Thyroid gland (tissue), 4 donors: Measurements from ENCODE around the gene RAB36. TPM values are rescaled to one million over a fixed set of nuclear protein-coding genes. Genes with fewer than 3 reads are reported as not detected.

ENCODE experiments used
- DNase-seq, 2 donors: peaks; one replicate each; pipeline ENCODE4 v3.0.0-alpha.2; 2019
- H3K27ac ChIP-seq, 3 donors: fragments of 200-600 bp; sonication (generic); 1 replicate in 2 of 3; 2 replicates in 1 of 3; pipeline ENCODE4 v1.5.1; 2016 to 2019; ENCODE audit warnings: mild to moderate bottlenecking in 1 of 3, moderate library complexity in 1 of 3
- H3K27me3 ChIP-seq: fragments of 200-600 bp; sonication (generic); one replicate; pipeline ENCODE4 v1.5.1; 2019
- H3K36me3 ChIP-seq, 2 donors: fragments of 200-600 bp; sonication (generic); one replicate each; pipeline ENCODE4 v1.5.1; 2016 to 2019
- H3K4me1 ChIP-seq, 2 donors: fragments of 200-600 bp; sonication (generic); one replicate each; pipeline ENCODE4 v1.5.1; 2017 to 2019
- H3K4me3 ChIP-seq, 3 donors: fragments of 200-600 bp; sonication (generic); replicated peaks in 1 of 3; 1 replicate in 2 of 3; 2 replicates in 1 of 3; pipeline ENCODE4 v1.5.1; 2016; ENCODE audit warnings: mild to moderate bottlenecking in 1 of 3
- H3K9me3 ChIP-seq: fragments of 200-600 bp; sonication (generic); one replicate; pipeline ENCODE4 v1.5.1; 2017
- POLR2A ChIP-seq, 2 donors: fragments of 450-650 bp; IDR thresholded peaks; one replicate each; pipeline ENCODE4 v1.6.1; 2017; ENCODE audit warnings: antibody characterized with exemption in 2 of 2, mild to moderate bottlenecking in 2 of 2, moderate library complexity in 1 of 2
- WGBS, 2 donors: methylation state at CpG; one replicate each; pipeline ENCODE4 v1.1.5; 2017; 5-methylcytosine and 5-hydroxymethylcytosine counted together
- intact Hi-C: fragments of 100-400 bp; cut with DNase I; formaldehyde crosslinking; loops from one replicate; pipeline ENCODE4 v1.15.1; 2023
- total RNA-seq, 4 donors: library from RNA; depleted of rRNA; stranded (reverse); fragments of >200 nt; gene quantifications; one replicate each; pipeline ENCODE4 v1.2.3, GENCODE V29; 2016
- TF ChIP-seq, protein P1 (sequence below), 6 experiments: fragments of 200-600 bp in 3 of 6; fragments of 450-650 bp in 3 of 6; sonication (generic) in 3 of 6; IDR thresholded peaks; one replicate each; pipeline ENCODE4 v1.5.1; 2016 to 2019; ENCODE audit warnings: antibody characterized with exemption in 6 of 6, mild to moderate bottlenecking in 2 of 6, inconsistent platforms in 1 of 6, moderate library complexity in 1 of 6

The RAB36 gene
- total RNA-seq, 4 donors from 2014 or later = 10.9 to 33.4 (median 27.8) TPM

DNA sequence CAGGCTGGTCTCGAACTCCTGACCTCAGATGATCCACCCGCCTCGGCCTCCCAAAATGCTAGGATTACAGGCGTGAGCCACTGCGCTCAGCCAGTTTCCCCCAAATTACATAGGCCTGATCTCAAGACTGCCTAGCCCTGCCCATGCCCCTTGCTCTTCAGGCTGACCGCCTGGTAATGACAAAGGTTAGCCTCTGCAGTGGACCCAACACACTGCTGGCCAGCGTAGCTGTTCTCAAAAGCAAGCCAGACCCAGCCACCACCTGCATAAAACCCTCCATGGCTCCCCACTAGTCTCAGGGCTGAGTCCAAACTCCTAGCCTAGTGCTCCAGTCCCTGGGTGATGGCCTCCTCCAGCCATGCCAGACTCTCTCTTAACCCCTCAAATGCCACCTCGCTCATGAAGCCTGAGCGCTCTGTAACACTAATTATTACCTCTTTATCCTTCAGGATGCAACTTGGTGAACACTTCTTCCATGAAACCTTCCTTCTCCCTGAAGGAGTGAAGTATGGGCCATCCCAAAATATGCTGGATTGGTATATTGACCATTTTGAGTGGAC, 2.7 kb upstream of the RAB36 start:
- Histone ChIP-seq H3K4me3 (no peak overlapping the region), H3K9me3 (no peaks in the 10 kb centered on the region), H3K27ac (peak overlapping the region in 1 of 3 donors; percentile 64), H3K36me3 (no peaks in the 10 kb centered on the region), H3K27me3 (no peaks in the 10 kb centered on the region), H3K4me1 (peaks cover 50 to 72% of the 10 kb centered on the region in 2 donors)
- TF ChIP-seq, protein P1, sequence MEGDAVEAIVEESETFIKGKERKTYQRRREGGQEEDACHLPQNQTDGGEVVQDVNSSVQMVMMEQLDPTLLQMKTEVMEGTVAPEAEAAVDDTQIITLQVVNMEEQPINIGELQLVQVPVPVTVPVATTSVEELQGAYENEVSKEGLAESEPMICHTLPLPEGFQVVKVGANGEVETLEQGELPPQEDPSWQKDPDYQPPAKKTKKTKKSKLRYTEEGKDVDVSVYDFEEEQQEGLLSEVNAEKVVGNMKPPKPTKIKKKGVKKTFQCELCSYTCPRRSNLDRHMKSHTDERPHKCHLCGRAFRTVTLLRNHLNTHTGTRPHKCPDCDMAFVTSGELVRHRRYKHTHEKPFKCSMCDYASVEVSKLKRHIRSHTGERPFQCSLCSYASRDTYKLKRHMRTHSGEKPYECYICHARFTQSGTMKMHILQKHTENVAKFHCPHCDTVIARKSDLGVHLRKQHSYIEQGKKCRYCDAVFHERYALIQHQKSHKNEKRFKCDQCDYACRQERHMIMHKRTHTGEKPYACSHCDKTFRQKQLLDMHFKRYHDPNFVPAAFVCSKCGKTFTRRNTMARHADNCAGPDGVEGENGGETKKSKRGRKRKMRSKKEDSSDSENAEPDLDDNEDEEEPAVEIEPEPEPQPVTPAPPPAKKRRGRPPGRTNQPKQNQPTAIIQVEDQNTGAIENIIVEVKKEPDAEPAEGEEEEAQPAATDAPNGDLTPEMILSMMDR (IDR thresholded peaks at IDR 0.05) = no peak
- TF ChIP-seq POLR2A (IDR thresholded peaks at IDR 0.05) = no peak
- no peak for DNase-seq
- WGBS, 2 donors = 90 to 95% methylated on average over 8 to 9 of the region's 9 CpGs
- intact Hi-C loops = no loop called here

DNA sequence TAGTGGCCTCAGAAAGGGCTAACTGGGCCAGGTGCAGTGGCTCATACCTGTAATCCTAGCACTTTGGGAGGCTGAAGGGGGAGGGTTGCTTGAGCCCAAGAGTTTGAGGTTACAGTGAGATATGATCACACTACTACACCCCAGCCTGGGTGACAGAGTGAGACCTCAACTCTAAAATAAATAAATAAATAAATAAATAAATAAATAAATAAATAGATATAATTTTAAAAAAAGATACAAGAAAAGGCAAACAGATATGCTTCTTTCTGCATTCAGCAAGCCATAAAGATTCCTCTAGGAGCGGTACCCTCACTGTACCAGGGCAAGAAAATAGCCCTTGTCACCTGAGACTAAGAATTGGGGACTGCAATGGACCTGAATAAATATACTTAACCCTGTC, 2.2 kb upstream of the RAB36 start:
- no peaks in the 10 kb centered on the region for H3K27me3 ChIP-seq
- H3K4me3 ChIP-seq = no peak overlapping the region
- intact Hi-C loops = no loop called here
- peaks cover 49 to 72% of the 10 kb centered on the region in 2 donors for H3K4me1 ChIP-seq
- no peak overlapping the region for H3K27ac ChIP-seq
- no peak for TF ChIP-seq POLR2A (IDR thresholded peaks at IDR 0.05)
- TF ChIP-seq, protein P1 (IDR thresholded peaks at IDR 0.05) = no peak
- DNase-seq = no peak
- no peaks in the 10 kb centered on the region for H3K36me3 ChIP-seq
- H3K9me3 ChIP-seq = no peaks in the 10 kb centered on the region
- WGBS, 2 donors = 98 to 100% methylated on average over 1 of the region's 1 CpG

DNA sequence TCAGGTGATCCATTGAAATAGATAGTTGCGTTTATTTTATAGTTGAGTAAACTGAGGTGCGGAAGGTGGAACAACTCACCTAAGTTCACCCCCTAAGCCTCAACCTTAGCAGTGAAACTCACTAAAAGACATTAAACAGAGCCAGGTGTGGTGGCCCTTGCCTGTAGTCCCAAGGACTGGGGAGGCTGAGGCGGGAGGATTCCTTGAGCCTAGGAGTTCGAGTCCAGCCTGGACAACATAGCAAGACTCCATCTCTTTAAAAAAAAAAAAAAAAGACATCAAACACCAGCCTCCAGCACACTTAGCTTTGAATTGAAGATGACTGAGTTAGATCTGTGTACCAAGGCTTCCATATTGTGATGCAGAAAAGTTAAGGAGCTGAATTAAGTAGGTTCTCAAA, 845 bp upstream of the RAB36 start:
- TF ChIP-seq, protein P1 (IDR thresholded peaks at IDR 0.05) = no peak
- no peak for TF ChIP-seq POLR2A (IDR thresholded peaks at IDR 0.05)
- DNase-seq = no peak
- H3K9me3 ChIP-seq = no peaks in the 10 kb centered on the region
- H3K27me3 ChIP-seq = no peaks in the 10 kb centered on the region
- no peak overlapping the region for H3K4me3 ChIP-seq
- WGBS, 2 donors = 97% methylated on average over 4 of the region's 4 CpGs
- peak overlapping the region; percentile 23 to 56 (median 34) for H3K27ac ChIP-seq
- peaks cover 48 to 73% of the 10 kb centered on the region in 2 donors for H3K4me1 ChIP-seq
- intact Hi-C loops = no loop called here
- no peaks in the 10 kb centered on the region for H3K36me3 ChIP-seq

DNA sequence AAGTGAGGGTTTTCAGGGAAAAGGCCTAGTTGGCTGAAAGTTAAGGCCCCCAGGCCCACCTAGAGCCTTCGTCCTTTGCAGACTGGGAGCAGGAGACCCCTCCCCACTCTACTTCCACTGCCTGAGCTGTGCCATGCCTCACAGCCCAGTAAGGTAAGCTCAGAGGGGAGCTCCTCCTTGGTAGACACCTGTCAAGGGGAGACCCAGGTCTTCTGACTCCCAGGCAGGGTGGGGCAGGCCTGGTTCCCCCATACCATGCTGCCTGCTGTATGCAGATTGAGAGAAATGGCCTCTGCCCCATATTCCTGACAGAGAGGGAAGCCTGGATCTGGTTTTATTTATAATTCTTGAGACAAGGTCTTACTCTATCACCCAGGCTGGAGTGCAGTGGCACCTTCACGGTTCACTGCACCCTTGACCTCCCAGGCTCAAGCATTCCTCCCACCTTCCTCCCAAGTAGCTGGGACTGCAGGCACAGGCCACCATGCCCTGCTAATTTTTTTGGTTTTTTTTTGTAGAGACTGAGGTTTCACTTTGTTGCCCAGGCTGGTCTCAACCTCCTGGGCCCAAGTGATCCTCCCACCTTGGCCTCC, 697 bp downstream of the RAB36 start:
- Histone ChIP-seq H3K9me3 (no peaks in the 10 kb centered on the region), H3K4me1 (peaks cover 41 to 64% of the 10 kb centered on the region in 2 donors), H3K36me3 (no peaks in the 10 kb centered on the region), H3K27ac (peak overlapping the region; percentile 80 to 93 (median 93)), H3K27me3 (no peaks in the 10 kb centered on the region), H3K4me3 (peak overlapping the region in 1 of 3 donors; percentile 44)
- 40 to 55% methylated on average over 1 to 2 of the region's 2 CpGs for WGBS, 2 donors
- TF ChIP-seq POLR2A (IDR thresholded peaks at IDR 0.05) = no peak
- TF ChIP-seq, protein P1 (IDR thresholded peaks at IDR 0.05) = no peak
- intact Hi-C loops = no loop called here
- peak; percentile 62 to 63 for DNase-seq

DNA sequence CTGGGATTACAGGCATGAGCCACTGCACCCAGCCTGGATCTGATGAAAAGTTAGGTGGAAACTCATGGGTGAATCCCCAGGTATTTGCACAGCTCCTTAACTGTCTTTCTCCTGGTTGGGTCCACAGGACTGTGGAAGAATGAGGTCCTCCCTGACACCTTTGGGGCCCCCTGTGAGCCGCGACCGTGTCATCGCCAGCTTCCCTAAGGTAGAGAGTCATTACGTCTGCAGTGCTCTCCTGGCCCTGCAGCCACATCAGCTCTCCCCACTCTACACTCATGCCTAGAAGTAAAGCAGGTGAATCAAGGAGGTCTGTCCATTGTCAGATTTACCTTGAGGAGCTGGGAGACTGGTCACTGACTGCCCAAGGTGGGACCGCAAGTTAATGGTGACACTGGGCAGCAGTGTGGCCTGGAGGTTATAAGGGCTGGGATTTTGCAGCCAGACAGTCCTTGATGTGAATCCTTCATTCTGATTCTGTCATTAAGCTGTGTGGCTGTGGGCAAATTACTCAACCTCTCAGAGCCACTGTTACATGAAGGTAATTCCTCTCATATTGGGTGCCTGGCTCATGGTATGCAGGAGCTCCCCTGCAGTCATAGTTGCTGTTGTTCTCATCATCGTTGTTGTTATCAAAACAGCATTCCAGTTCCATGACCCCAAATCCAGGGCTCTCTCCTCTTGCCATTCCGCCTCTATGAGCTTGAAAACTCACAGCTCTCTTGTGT, 1.4 kb downstream of the RAB36 start:
- 76 to 77% methylated on average over 8 of the region's 8 CpGs for WGBS, 2 donors
- intact Hi-C loops = no loop called here
- Histone ChIP-seq H3K4me3 (no peak overlapping the region), H3K4me1 (peaks cover 37 to 60% of the 10 kb centered on the region in 2 donors), H3K9me3 (no peaks in the 10 kb centered on the region), H3K27ac (peak overlapping the region; percentile 80 to 93 (median 93)), H3K27me3 (no peaks in the 10 kb centered on the region), H3K36me3 (no peaks in the 10 kb centered on the region)
- TF ChIP-seq POLR2A (IDR thresholded peaks at IDR 0.05) = no peak
- TF ChIP-seq, protein P1 (IDR thresholded peaks at IDR 0.05) = no peak
- no peak for DNase-seq
